HepG2 (cell line): ENCODE measurements around the gene CDK3. TPM values are rescaled to one million over a fixed set of nuclear protein-coding genes. Genes with fewer than 3 reads are reported as not detected.

Experiments used
- CENPT ChIP-seq: sonication (generic); formaldehyde crosslinking; IDR thresholded peaks from 2 replicates; pipeline ENCODE4 v1.8.0; 2022; ENCODE audit warnings: low read depth, mild to moderate bottlenecking, moderate library complexity, missing genetic modification reagents
- EEA1 ChIP-seq: sonication (generic); formaldehyde crosslinking; IDR thresholded peaks from 2 replicates; pipeline ENCODE4 v1.5.1; 2020; ENCODE audit warnings: mild to moderate bottlenecking, missing genetic modification reagents, borderline replicate concordance
- KLF12 ChIP-seq: sonication (generic); formaldehyde crosslinking; IDR thresholded peaks from 2 replicates; pipeline ENCODE4 v1.4.0; 2020; ENCODE audit warnings: missing genetic modification reagents, borderline replicate concordance
- KLF16 ChIP-seq, 2 experiments: sonication (generic) in 1 of 2; formaldehyde crosslinking in 1 of 2; IDR thresholded peaks; 2 replicates each; pipeline versions ENCODE4 v1.6.1 to v1.8.0; 2016 to 2023; ENCODE audit warnings: missing genetic modification reagents in 2 of 2, missing compliant biosample characterization in 1 of 2
- MAX ChIP-seq: IDR thresholded peaks from 2 replicates; pipeline ENCODE4 v1.6.1; 2012; ENCODE audit warnings: inconsistent platforms
- MAZ ChIP-seq, 2 experiments: sonication (generic) in 1 of 2; formaldehyde crosslinking in 1 of 2; IDR thresholded peaks; 2 replicates each; pipeline versions ENCODE4 v1.5.0 to v1.6.1; 2012 to 2020; ENCODE audit warnings: low read depth in 2 of 2, mild to moderate bottlenecking in 2 of 2, borderline replicate concordance in 1 of 2, improper control_type of control experiment in 1 of 2, low read length in 1 of 2, missing genetic modification reagents in 1 of 2, moderate library complexity in 1 of 2
- NFE2L2 ChIP-seq: fragments of 150-350 bp; IDR thresholded peaks from 2 replicates; pipeline ENCODE4 v1.6.1; 2014; ENCODE audit warnings: low read length
- PLSCR1 ChIP-seq: sonication (generic); formaldehyde crosslinking; IDR thresholded peaks from 2 replicates; pipeline ENCODE4 v1.5.0; 2020; ENCODE audit warnings: missing genetic modification reagents, mild to moderate bottlenecking, borderline replicate concordance
- RNF219 ChIP-seq: sonication (generic); formaldehyde crosslinking; IDR thresholded peaks from 2 replicates; pipeline ENCODE4 v1.5.0; 2020; ENCODE audit warnings: mild to moderate bottlenecking, missing genetic modification reagents
- TERF1 ChIP-seq: sonication (generic); formaldehyde crosslinking; IDR thresholded peaks from 2 replicates; pipeline ENCODE4 v1.8.0; 2022; ENCODE audit warnings: mild to moderate bottlenecking, missing genetic modification reagents, moderate library complexity
- ZFP62 ChIP-seq: sonication (generic); formaldehyde crosslinking; IDR thresholded peaks from 2 replicates; pipeline ENCODE4 v1.4.0; 2020; ENCODE audit warnings: missing genetic modification reagents
- ZFP91 ChIP-seq: sonication (generic); formaldehyde crosslinking; IDR thresholded peaks from 2 replicates; pipeline ENCODE4 v1.9.0; 2022; ENCODE audit warnings: missing genetic modification reagents, mild to moderate bottlenecking, borderline replicate concordance
- ZNF138 ChIP-seq: sonication (generic); formaldehyde crosslinking; IDR thresholded peaks from 2 replicates; pipeline ENCODE4 v1.5.0; 2020; ENCODE audit warnings: mild to moderate bottlenecking, low read depth, missing genetic modification reagents
- ZNF230 ChIP-seq: sonication (generic); formaldehyde crosslinking; IDR thresholded peaks from 2 replicates; pipeline ENCODE4 v1.4.0; 2020; ENCODE audit warnings: mild to moderate bottlenecking, missing genetic modification reagents
- ZNF333 ChIP-seq: sonication (generic); formaldehyde crosslinking; IDR thresholded peaks from 2 replicates; pipeline ENCODE4 v1.4.0; 2020; ENCODE audit warnings: mild to moderate bottlenecking, missing genetic modification reagents, borderline replicate concordance
- ZNF598 ChIP-seq: sonication (generic); formaldehyde crosslinking; IDR thresholded peaks from 2 replicates; pipeline ENCODE4 v1.5.1; 2020; ENCODE audit warnings: mild to moderate bottlenecking, missing genetic modification reagents, borderline replicate concordance
- ZSCAN29 ChIP-seq: sonication (generic); formaldehyde crosslinking; conservative IDR thresholded peaks from 2 replicates; pipeline ENCODE4 v1.4.0; 2020; ENCODE audit warnings: mild to moderate bottlenecking, missing genetic modification reagents
- ZXDC ChIP-seq: sonication (generic); formaldehyde crosslinking; IDR thresholded peaks from 2 replicates; pipeline ENCODE4 v1.5.0; 2020; ENCODE audit warnings: mild to moderate bottlenecking, missing genetic modification reagents
- polyA plus RNA-seq, 8 experiments: library from polyadenylated mRNA; depleted of rRNA in 3 of 8; stranded (reverse) in 7 of 8; unstranded in 1 of 8; fragments of >200 nt; fragmentation: Illumina TruSeq in 4 of 8; extraction: Trizol in 4 of 8; gene quantifications; 2 replicates each; pipeline versions ENCODE4 v1.2.1 to v1.2.3, GENCODE V29; 2011 to 2016; ENCODE audit warnings: low read depth in 4 of 8, missing spikeins in 1 of 8, mixed read lengths in 1 of 8; ENCODE audit not compliant: insufficient read depth in 1 of 8
- total RNA-seq, 5 experiments: library from RNA; depleted of rRNA; stranded (reverse); fragments of >200 nt; fragmentation: Illumina TruSeq; extraction: Trizol; gene quantifications; 2 replicates each; pipeline ENCODE4 v1.2.3, GENCODE V29; 2016; ENCODE audit warnings: low read depth in 1 of 5

The CDK3 gene
- total and polyA plus RNA-seq, 2 of the 13 experiments (the other 11 are each of a cell fraction or from before 2014, with no cell fraction given) = 5.8 to 11.4 TPM

GRCh38 chr17:76005263-76006149, 4.9 kb downstream of the CDK3 start (continued):
- no peak for TF ChIP-seq TERF1 (CRISPR knock-in tag)
- TF ChIP-seq PLSCR1 (CRISPR knock-in tag) = no peak
- no peak for TF ChIP-seq ZSCAN29 (CRISPR knock-in tag)
- no peak for TF ChIP-seq ZNF138
- TF ChIP-seq ZNF598 (CRISPR knock-in tag) = no peak
- TF ChIP-seq ZNF230 (CRISPR knock-in tag) = no peak
- TF ChIP-seq KLF16 (CRISPR knock-in tag; IDR thresholded peaks at IDR 0.05) = peak in 1 of 2 experiments; percentile 30; a peak in 1 of 4 replicates
- TF ChIP-seq RNF219 (CRISPR knock-in tag) = no peak
- peak; percentile 76; the same call in 1 of the 2 replicates for TF ChIP-seq ZNF333 (CRISPR knock-in tag)
- no peak; the same call in 1 of the 2 replicates for TF ChIP-seq MAX
- TF ChIP-seq NFE2L2 = no peak
- TF ChIP-seq MAZ (IDR thresholded peaks at IDR 0.05; ENCODE audit: borderline replicate concordance, low read depth, low read length) = no peak
- no peak for TF ChIP-seq MAZ (CRISPR knock-in tag; IDR thresholded peaks at IDR 0.05; ENCODE audit: low read depth)
- TF ChIP-seq KLF12 (CRISPR knock-in tag) = no peak
- TF ChIP-seq ZFP62 (CRISPR knock-in tag) = no peak
- TF ChIP-seq ZFP91 = peak; percentile 77; the same call in 1 of the 2 replicates
- TF ChIP-seq CENPT = no peak
- TF ChIP-seq EEA1 (CRISPR knock-in tag) = no peak
- TF ChIP-seq ZXDC (CRISPR knock-in tag) = no peak
